Nephron (organoid): Measurements from ENCODE around the gene RAB40A.

ENCODE experiments used
- H3K27ac Mint-ChIP-seq, 3 experiments: 2 replicates each; pipeline ENCODE4 v1.8.0; 2020; ENCODE audit warnings: mixed read lengths in 3 of 3, mild to moderate bottlenecking in 2 of 3, moderate library complexity in 1 of 3
- H3K27me3 Mint-ChIP-seq: 2 replicates; pipeline ENCODE4 v1.8.0; 2021; ENCODE audit warnings: low read depth, mild to moderate bottlenecking, moderate library complexity, mixed read lengths
- H3K36me3 Mint-ChIP-seq: 2 replicates; pipeline ENCODE4 v1.8.0; 2020; ENCODE audit warnings: low read depth, mixed read lengths
- H3K4me1 Mint-ChIP-seq: 2 replicates; pipeline ENCODE4 v1.8.0; 2020; ENCODE audit warnings: mixed read lengths
- H3K4me3 Mint-ChIP-seq, 3 experiments: 2 replicates each; pipeline ENCODE4 v1.8.0; 2020; ENCODE audit warnings: mild to moderate bottlenecking in 3 of 3, mixed read lengths in 3 of 3, moderate library complexity in 2 of 3
- H3K9me3 Mint-ChIP-seq: 2 replicates; pipeline ENCODE4 v1.8.0; 2020; ENCODE audit warnings: mixed read lengths
- CTCF ChIP-seq, 3 experiments: fragments of 200-600 bp; sonication (generic); IDR thresholded peaks; one replicate each; pipeline ENCODE4 v1.5.0; 2021; ENCODE audit warnings: antibody characterized with exemption in 3 of 3; ENCODE audit not compliant: unreplicated experiment in 3 of 3

Gene RAB40A

GRCh38 chrX:103540145-103540544, 20.9 kb upstream of the RAB40A start:
- H3K36me3 Mint-ChIP-seq: no peaks in the 10 kb centered on the region
- no peak overlapping the region for H3K27ac Mint-ChIP-seq
- no peak overlapping the region for H3K4me3 Mint-ChIP-seq
- H3K9me3 Mint-ChIP-seq: no peaks in the 10 kb centered on the region
- no peaks in the 10 kb centered on the region for H3K27me3 Mint-ChIP-seq
- TF ChIP-seq CTCF (IDR thresholded peaks at IDR 0.05; ENCODE audit: unreplicated experiment in 3 of 3): no peak
- no peaks in the 10 kb centered on the region for H3K4me1 Mint-ChIP-seq

GRCh38 chrX:103539695-103540094, 20.4 kb upstream of the RAB40A start:
- no peak for TF ChIP-seq CTCF (IDR thresholded peaks at IDR 0.05; ENCODE audit: unreplicated experiment in 3 of 3)
- no peaks in the 10 kb centered on the region for H3K36me3 Mint-ChIP-seq
- no peaks in the 10 kb centered on the region for H3K27me3 Mint-ChIP-seq
- H3K4me1 Mint-ChIP-seq: no peaks in the 10 kb centered on the region
- no peak overlapping the region for H3K27ac Mint-ChIP-seq
- H3K4me3 Mint-ChIP-seq: no peak overlapping the region
- H3K9me3 Mint-ChIP-seq: no peaks in the 10 kb centered on the region

- no peak overlapping the region for H3K27ac Mint-ChIP-seq
- no peaks in the 10 kb centered on the region for H3K27me3 Mint-ChIP-seq
- no peaks in the 10 kb centered on the region for H3K9me3 Mint-ChIP-seq
- no peaks in the 10 kb centered on the region for H3K36me3 Mint-ChIP-seq
- no peak overlapping the region for H3K4me3 Mint-ChIP-seq
- TF ChIP-seq CTCF (IDR thresholded peaks at IDR 0.05; ENCODE audit: unreplicated experiment in 3 of 3): no peak
- H3K4me1 Mint-ChIP-seq: peaks cover under 1% of the 10 kb centered on the region
These were observed 19.4 kb upstream of the RAB40A start for GRCh38 chrX:103538728-103539127.

GRCh38 chrX:103537871-103538387, 18.6 kb upstream of the RAB40A start:
- H3K4me3 Mint-ChIP-seq: no peak overlapping the region
- H3K9me3 Mint-ChIP-seq: no peaks in the 10 kb centered on the region
- H3K27ac Mint-ChIP-seq: no peak overlapping the region
- H3K36me3 Mint-ChIP-seq: no peaks in the 10 kb centered on the region
- no peak for TF ChIP-seq CTCF (IDR thresholded peaks at IDR 0.05; ENCODE audit: unreplicated experiment in 3 of 3)
- no peaks in the 10 kb centered on the region for H3K27me3 Mint-ChIP-seq
- H3K4me1 Mint-ChIP-seq: peaks cover 5% of the 10 kb centered on the region

GRCh38 chrX:103536732-103537131, 17.4 kb upstream of the RAB40A start:
- no peak for TF ChIP-seq CTCF (IDR thresholded peaks at IDR 0.05; ENCODE audit: unreplicated experiment in 3 of 3)

GRCh38 chrX:103536071-103536470, 16.8 kb upstream of the RAB40A start:
- no peaks in the 10 kb centered on the region for H3K36me3 Mint-ChIP-seq
- no peak for TF ChIP-seq CTCF (IDR thresholded peaks at IDR 0.05; ENCODE audit: unreplicated experiment in 3 of 3)
- H3K4me1 Mint-ChIP-seq: peaks cover 5% of the 10 kb centered on the region
- no peak overlapping the region for H3K4me3 Mint-ChIP-seq
- no peaks in the 10 kb centered on the region for H3K9me3 Mint-ChIP-seq
- H3K27ac Mint-ChIP-seq: peak overlapping the region in 1 of 3 experiments; percentile 72
- no peaks in the 10 kb centered on the region for H3K27me3 Mint-ChIP-seq

More at GRCh38 chrX:103536732-103537131, 17.4 kb upstream of the RAB40A start:
- Mint-ChIP-seq H3K9me3 (no peaks in the 10 kb centered on the region), H3K4me3 (no peak overlapping the region), H3K36me3 (no peaks in the 10 kb centered on the region), H3K4me1 (peaks cover 5% of the 10 kb centered on the region), H3K27ac (peak overlapping the region in 1 of 3 experiments; percentile 72), H3K27me3 (no peaks in the 10 kb centered on the region)
